K562 (cell line): Measurements from ENCODE around the gene ADNP2. TPM values are rescaled to one million over a fixed set of nuclear protein-coding genes. Genes with fewer than 3 reads are reported as not detected.
A peak's percentile ranks its signal among the peaks of the same experiment; 100 is the strongest.

ENCODE experiments used
- ATAC-seq: fragments of 200-7000 bp; cut with Tn5 transposase; 3 replicates; pipeline ENCODE4 v1.9.1; 2020; ENCODE audit warnings: moderate library complexity
- BruUV-seq: library from RNA; stranded (reverse); fragments of 400-500 nt; replicated peaks from 2 replicates; lab custom pipeline; 2021; lab: Mats Ljungman, UMichigan
- CTCF ChIA-PET: fragments of 300-600 bp; formaldehyde crosslinking; extraction: SDS; loops from one replicate; lab custom pipeline; 2021; ENCODE audit warnings: low intra/inter-chr PET ratio; lab: Yijun Ruan, JAX
- POLR2A ChIA-PET: fragments of 300-600, 350-650 bp; sonication (Branson Sonifier 250); formaldehyde crosslinking; extraction: SDS; loops from one replicate; lab custom pipeline; 2021; ENCODE audit warnings: antibody characterized with exemption, inconsistent platforms; lab: Yijun Ruan, JAX
- DNase-seq, 4 experiments: peaks; one replicate each; pipeline versions ENCODE4 v3.0.0 to v3.0.0-alpha.2; 2011 to 2018; ENCODE audit warnings: low spot score in 3 of 4, mixed read lengths in 3 of 4; ENCODE audit errors: extremely low read depth in 1 of 4
- FAIRE-seq: peaks from 2 replicates; lab custom pipeline; 2011; peaks lifted over from hg19 to GRCh38; lab: Jason Lieb, UNC
- H2AFZ ChIP-seq: 2 replicates; pipeline ENCODE4 v1.6.0; 2011; ENCODE audit warnings: low read depth, low read length, control low read depth, inconsistent platforms
- H3K27ac ChIP-seq: fragments of 200-600 bp; 3 replicates; pipeline ENCODE4 v1.8.0; 2011; ENCODE audit warnings: low read depth, mild to moderate bottlenecking, control low read depth, inconsistent platforms, low read length, moderate library complexity, mixed read lengths; ENCODE audit errors: extremely low read depth
- H3K27me3 ChIP-seq, 2 experiments: fragments of 300-600 bp in 1 of 2; 2 replicates in 1 of 2; 3 replicates in 1 of 2; pipeline versions ENCODE4 v1.6.0 to v1.8.0; 2011; ENCODE audit warnings: inconsistent platforms in 2 of 2, low read length in 2 of 2, mild to moderate bottlenecking in 1 of 2, mixed read lengths in 1 of 2, moderate library complexity in 1 of 2; ENCODE audit not compliant: control insufficient read depth in 2 of 2, insufficient read depth in 2 of 2
- H3K36me3 ChIP-seq: fragments of 300-600 bp; 3 replicates; pipeline ENCODE4 v1.8.0; 2011; ENCODE audit warnings: mild to moderate bottlenecking, low read length, inconsistent platforms; ENCODE audit not compliant: control insufficient read depth, insufficient read depth
- H3K4me1 ChIP-seq, 2 experiments: fragments of 200-600 bp in 1 of 2; replicated peaks in 1 of 2; 2 replicates in 1 of 2; 3 replicates in 1 of 2; pipeline versions ENCODE4 v1.5.1 to v1.8.0; 2011; ENCODE audit warnings: inconsistent platforms in 2 of 2, low read length in 2 of 2, mild to moderate bottlenecking in 1 of 2, mixed read lengths in 1 of 2, moderate library complexity in 1 of 2; ENCODE audit not compliant: control insufficient read depth in 2 of 2, insufficient read depth in 2 of 2
- H3K4me2 ChIP-seq: 2 replicates; pipeline ENCODE4 v1.6.1; 2011; ENCODE audit warnings: low read length, control low read depth, inconsistent platforms, mixed read lengths; ENCODE audit not compliant: insufficient read depth
- H3K4me3 ChIP-seq: fragments of 200-600 bp; sonication (generic), shearing (Covaris generic); 2 replicates; pipeline ENCODE4 v1.5.1; 2016; ENCODE audit warnings: control low read depth, inconsistent platforms
- H3K79me2 ChIP-seq: fragments of 200-600 bp; 3 replicates; pipeline ENCODE4 v1.8.0; 2011; ENCODE audit warnings: low read length, inconsistent platforms; ENCODE audit not compliant: control insufficient read depth, insufficient read depth
- H3K9ac ChIP-seq, 2 experiments: 2 replicates each; pipeline versions ENCODE4 v1.6.0 to v1.6.1; 2011; ENCODE audit warnings: low read depth in 2 of 2, low read length in 2 of 2, control low read depth in 1 of 2, inconsistent platforms in 1 of 2, mild to moderate bottlenecking in 1 of 2, mixed read lengths in 1 of 2; ENCODE audit not compliant: insufficient read depth in 1 of 2
- H3K9me1 ChIP-seq: one replicate; pipeline ENCODE4 v1.6.0; 2011; ENCODE audit warnings: inconsistent platforms, mild to moderate bottlenecking, low read length, moderate library complexity; ENCODE audit not compliant: control insufficient read depth, insufficient read depth
- H3K9me3 ChIP-seq: replicated peaks from 2 replicates; pipeline ENCODE4 v1.5.1; 2011; ENCODE audit warnings: low read depth, low read length, inconsistent platforms; ENCODE audit not compliant: control insufficient read depth, insufficient read depth
- H4K20me1 ChIP-seq: replicated peaks from 2 replicates; pipeline ENCODE4 v1.6.1; 2011; ENCODE audit warnings: low read length, inconsistent platforms, mixed read lengths; ENCODE audit not compliant: control insufficient read depth, insufficient read depth
- C11orf30 ChIP-seq: fragments of 450-650 bp; IDR thresholded peaks from 2 replicates; pipeline ENCODE4 v1.6.1; 2016; ENCODE audit warnings: low read depth, mild to moderate bottlenecking
- FOXP1 ChIP-seq: sonication (generic); formaldehyde crosslinking; IDR thresholded peaks from 2 replicates; pipeline ENCODE4 v1.8.0; 2022; ENCODE audit warnings: mild to moderate bottlenecking, missing genetic modification reagents
- GTF2F1 ChIP-seq: IDR thresholded peaks from 2 replicates; pipeline ENCODE4 v1.6.1; 2011; ENCODE audit warnings: low read depth, low read length, improper control_type of control experiment
- HMG20B ChIP-seq: fragments of 250-450 bp; sonication (Bioruptor Pico); IDR thresholded peaks from 2 replicates; pipeline ENCODE4 v1.5.0; 2021; ENCODE audit warnings: mild to moderate bottlenecking
- MAFF ChIP-seq: IDR thresholded peaks from 2 replicates; pipeline ENCODE4 v1.6.1; 2012; ENCODE audit warnings: low read length, improper control_type of control experiment
- MAFG ChIP-seq: fragments of 450-650 bp; conservative IDR thresholded peaks from 2 replicates; pipeline ENCODE4 v1.6.1; 2016; ENCODE audit warnings: missing genetic modification characterization, missing compliant biosample characterization
- PHTF2 ChIP-seq: fragments of 250-450 bp; sonication (Bioruptor Pico); IDR thresholded peaks from 2 replicates; pipeline ENCODE4 v1.5.0; 2021; ENCODE audit warnings: mild to moderate bottlenecking
- PTTG1 ChIP-seq: fragments of 450-650 bp; IDR thresholded peaks from 2 replicates; pipeline ENCODE4 v1.6.1; 2016; ENCODE audit warnings: low read depth, mild to moderate bottlenecking, missing genetic modification characterization, missing compliant biosample characterization
- SMC3 ChIP-seq: conservative IDR thresholded peaks from 2 replicates; pipeline ENCODE4 v1.6.1; 2011; ENCODE audit warnings: low read depth, low read length, improper control_type of control experiment; ENCODE audit not compliant: insufficient read depth
- ZNF263 ChIP-seq: sonication (generic); formaldehyde crosslinking; IDR thresholded peaks from 2 replicates; pipeline ENCODE4 v1.8.0; 2022; ENCODE audit warnings: mild to moderate bottlenecking, missing genetic modification reagents, borderline replicate concordance
- ZNF316 ChIP-seq: fragments of 450-650 bp; IDR thresholded peaks from 2 replicates; pipeline ENCODE4 v1.6.1; 2016
- ZNF347 ChIP-seq: fragments of 450-650 bp; formaldehyde crosslinking; IDR thresholded peaks from 2 replicates; pipeline ENCODE4 v1.4.0; 2020; ENCODE audit warnings: low read depth, mild to moderate bottlenecking, moderate library complexity
- ZNF696 ChIP-seq: fragments of 250-450 bp; sonication (Bioruptor Pico); conservative IDR thresholded peaks from 2 replicates; pipeline ENCODE4 v1.4.0; 2020; ENCODE audit warnings: mild to moderate bottlenecking, moderate library complexity
- WGBS: fragments of 100-300 bp; shearing (Covaris generic); methylation state at CpG from one replicate; pipeline ENCODE4 v1.1.6; 2016; ENCODE audit warnings: low coverage, mixed read lengths; ENCODE audit not compliant: insufficient coverage; ENCODE audit errors: missing lambda C conversion rate; 5-methylcytosine and 5-hydroxymethylcytosine counted together
- in situ Hi-C: fragments of 300-500 bp; cut with MboI; formaldehyde crosslinking; loops from 4 replicates; pipeline ENCODE4 v1.15.0; 2018; ENCODE audit warnings: inconsistent platforms, mixed read lengths
- intact Hi-C: fragments of 100-400 bp; cut with micrococcal nuclease; formaldehyde crosslinking; loops from 2 replicates; pipeline ENCODE4 v1.14.2; 2022
- polyA plus RNA-seq, 8 experiments: library from polyadenylated mRNA; depleted of rRNA in 4 of 8; stranded (reverse) in 5 of 8; unstranded in 3 of 8; fragments of >200 nt; fragmentation: Nextera tagmentation in 2 of 8; fragmentation: Illumina TruSeq in 1 of 8; extraction: Ambion mirVana in 2 of 8; extraction: Trizol in 1 of 8; gene quantifications; 2 replicates each; pipeline versions ENCODE4 v1.2.1 to v1.2.3, GENCODE V29; 2011 to 2014; ENCODE audit warnings: inconsistent platforms in 1 of 8, missing spikeins in 1 of 8
- total RNA-seq, 7 experiments: library from RNA; depleted of rRNA in 6 of 7; stranded (reverse); fragments of >200 nt in 6 of 7; fragmentation: Illumina TruSeq in 2 of 7; extraction: Trizol in 2 of 7; gene quantifications; 2 replicates each; pipeline versions ENCODE4 v1.2.1 to v1.2.3, GENCODE V29; 2011 to 2021; ENCODE audit warnings: low replicate concordance in 1 of 7
- TF ChIP-seq, protein P1 (sequence below), 2 experiments: IDR thresholded peaks; 2 replicates each; pipeline ENCODE4 v1.6.1; 2011; ENCODE audit warnings: borderline replicate concordance in 1 of 2, control low read depth in 1 of 2, low read depth in 1 of 2, low read length in 1 of 2, mild to moderate bottlenecking in 1 of 2, mixed read lengths in 1 of 2, moderate library complexity in 1 of 2; ENCODE audit not compliant: insufficient read depth in 1 of 2, insufficient read length in 1 of 2, poor library complexity in 1 of 2, severe bottlenecking in 1 of 2; ENCODE audit errors: extremely low read depth in 1 of 2
- TF ChIP-seq, protein P2 (sequence below): fragments of 250-450 bp; sonication (Bioruptor Pico); IDR thresholded peaks from 2 replicates; pipeline ENCODE4 v1.8.0; 2021; ENCODE audit warnings: mild to moderate bottlenecking, moderate library complexity
- TF ChIP-seq, protein P3 (sequence below), 2 experiments: fragments of 450-650 bp; IDR thresholded peaks; 2 replicates each; pipeline ENCODE4 v1.6.1; 2016
- TF ChIP-seq, protein P4 (sequence below): IDR thresholded peaks from 3 replicates; pipeline ENCODE4 v1.6.1; 2011; ENCODE audit warnings: borderline replicate concordance, mild to moderate bottlenecking; ENCODE audit not compliant: insufficient read length, insufficient read depth

The ADNP2 gene
- total and polyA plus RNA-seq, 9 of the 15 experiments (the other 6 are each of a cell fraction or from before 2014, with no cell fraction given): 5.8 to 24.3 (median 16.0) TPM

DNA sequence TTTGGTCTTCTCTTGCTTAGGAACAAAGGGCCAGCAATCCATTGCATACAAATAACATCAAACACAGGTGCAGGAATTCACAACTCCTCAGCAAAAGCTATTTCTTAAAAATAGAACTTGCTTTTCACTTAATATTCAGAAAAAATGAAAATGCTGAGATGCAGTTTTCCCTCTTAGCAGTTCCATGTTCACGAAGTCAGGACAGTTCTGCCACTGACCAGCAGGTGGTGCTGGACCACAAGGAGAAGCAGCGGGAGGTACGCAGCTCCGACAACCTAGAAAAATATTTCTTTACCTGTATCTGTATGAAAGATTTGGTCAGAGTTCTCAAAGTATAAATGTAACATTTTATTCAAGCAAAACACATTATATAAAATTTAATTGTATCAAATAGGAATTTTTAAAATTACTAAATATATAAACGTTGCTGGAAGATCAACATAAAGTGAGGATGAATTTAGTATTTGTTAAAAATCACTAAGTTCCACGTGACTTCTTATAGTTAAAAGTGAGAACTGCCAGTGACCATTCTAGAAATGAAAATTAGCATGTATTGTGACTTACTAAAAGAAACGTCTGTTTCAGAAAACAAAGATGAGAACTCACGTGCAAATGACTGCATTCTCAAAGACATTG lies 48.8 kb downstream of the ADNP2 start:
- WGBS: 31% methylated on average over 8 of the region's 8 CpGs
- Histone ChIP-seq H3K4me2 (no peak overlapping the region), H2AFZ (no peak overlapping the region), H4K20me1 (no peaks in the 10 kb centered on the region), H3K4me3 (no peak overlapping the region), H3K9ac (no peak overlapping the region), H3K9me3 (no peaks in the 10 kb centered on the region), H3K9me1 (no peaks in the 10 kb centered on the region), H3K36me3 (no peaks in the 10 kb centered on the region), H3K27ac (no peak overlapping the region), H3K27me3 (no peaks in the 10 kb centered on the region), H3K4me1 (no peaks in the 10 kb centered on the region), H3K79me2 (no peaks in the 10 kb centered on the region)
- FAIRE-seq (peak; percentile 62), DNase-seq (peak; percentile 50 to 74 (median 61)), ATAC-seq (peak; percentile 79)
- CTCF ChIA-PET: interaction anchor here (1.9 kb wide), 1 partner anchor 100 kb away, joined by 20 read pairs; no protein-coding TSS in a partner anchor
- in situ Hi-C loops: no loop called here
- no TSS peak for BruUV-seq
- intact Hi-C loops: loop anchor here (10.0 kb wide), 1 partner anchor 123 kb away; the partner anchor contains the start of gene RBFA
- POLR2A ChIA-PET: interaction anchor here (0.6 kb wide), 1 partner anchor 123 kb away, joined by 3 read pairs; no protein-coding TSS in a partner anchor
- no peak for TF ChIP-seq ZNF263 (CRISPR knock-in tag)
- no peak for TF ChIP-seq ZNF696 (CRISPR knock-in tag)
- TF ChIP-seq, protein P1, sequence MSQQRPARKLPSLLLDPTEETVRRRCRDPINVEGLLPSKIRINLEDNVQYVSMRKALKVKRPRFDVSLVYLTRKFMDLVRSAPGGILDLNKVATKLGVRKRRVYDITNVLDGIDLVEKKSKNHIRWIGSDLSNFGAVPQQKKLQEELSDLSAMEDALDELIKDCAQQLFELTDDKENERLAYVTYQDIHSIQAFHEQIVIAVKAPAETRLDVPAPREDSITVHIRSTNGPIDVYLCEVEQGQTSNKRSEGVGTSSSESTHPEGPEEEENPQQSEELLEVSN (IDR thresholded peaks at IDR 0.05; ENCODE audit: borderline replicate concordance in 1 of 2, extremely low read depth in 1 of 2, insufficient read depth in 1 of 2, insufficient read length in 1 of 2, low read depth in 1 of 2, low read length in 1 of 2, poor library complexity in 1 of 2, severe bottlenecking in 1 of 2): no peak
- no peak for TF ChIP-seq FOXP1 (CRISPR knock-in tag)
- TF ChIP-seq, protein P2, sequence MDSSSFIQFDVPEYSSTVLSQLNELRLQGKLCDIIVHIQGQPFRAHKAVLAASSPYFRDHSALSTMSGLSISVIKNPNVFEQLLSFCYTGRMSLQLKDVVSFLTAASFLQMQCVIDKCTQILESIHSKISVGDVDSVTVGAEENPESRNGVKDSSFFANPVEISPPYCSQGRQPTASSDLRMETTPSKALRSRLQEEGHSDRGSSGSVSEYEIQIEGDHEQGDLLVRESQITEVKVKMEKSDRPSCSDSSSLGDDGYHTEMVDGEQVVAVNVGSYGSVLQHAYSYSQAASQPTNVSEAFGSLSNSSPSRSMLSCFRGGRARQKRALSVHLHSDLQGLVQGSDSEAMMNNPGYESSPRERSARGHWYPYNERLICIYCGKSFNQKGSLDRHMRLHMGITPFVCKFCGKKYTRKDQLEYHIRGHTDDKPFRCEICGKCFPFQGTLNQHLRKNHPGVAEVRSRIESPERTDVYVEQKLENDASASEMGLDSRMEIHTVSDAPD: no peak
- TF ChIP-seq, protein P3, sequence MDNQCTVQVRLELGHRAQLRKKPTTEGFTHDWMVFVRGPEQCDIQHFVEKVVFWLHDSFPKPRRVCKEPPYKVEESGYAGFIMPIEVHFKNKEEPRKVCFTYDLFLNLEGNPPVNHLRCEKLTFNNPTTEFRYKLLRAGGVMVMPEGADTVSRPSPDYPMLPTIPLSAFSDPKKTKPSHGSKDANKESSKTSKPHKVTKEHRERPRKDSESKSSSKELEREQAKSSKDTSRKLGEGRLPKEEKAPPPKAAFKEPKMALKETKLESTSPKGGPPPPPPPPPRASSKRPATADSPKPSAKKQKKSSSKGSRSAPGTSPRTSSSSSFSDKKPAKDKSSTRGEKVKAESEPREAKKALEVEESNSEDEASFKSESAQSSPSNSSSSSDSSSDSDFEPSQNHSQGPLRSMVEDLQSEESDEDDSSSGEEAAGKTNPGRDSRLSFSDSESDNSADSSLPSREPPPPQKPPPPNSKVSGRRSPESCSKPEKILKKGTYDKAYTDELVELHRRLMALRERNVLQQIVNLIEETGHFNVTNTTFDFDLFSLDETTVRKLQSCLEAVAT (IDR thresholded peaks at IDR 0.05): no peak
- no peak for TF ChIP-seq PTTG1 (tag)
- TF ChIP-seq MAFG: peak; percentile 49
- TF ChIP-seq PHTF2 (CRISPR knock-in tag): no peak
- TF ChIP-seq ZNF316: peak; percentile 83
- TF ChIP-seq, protein P4, sequence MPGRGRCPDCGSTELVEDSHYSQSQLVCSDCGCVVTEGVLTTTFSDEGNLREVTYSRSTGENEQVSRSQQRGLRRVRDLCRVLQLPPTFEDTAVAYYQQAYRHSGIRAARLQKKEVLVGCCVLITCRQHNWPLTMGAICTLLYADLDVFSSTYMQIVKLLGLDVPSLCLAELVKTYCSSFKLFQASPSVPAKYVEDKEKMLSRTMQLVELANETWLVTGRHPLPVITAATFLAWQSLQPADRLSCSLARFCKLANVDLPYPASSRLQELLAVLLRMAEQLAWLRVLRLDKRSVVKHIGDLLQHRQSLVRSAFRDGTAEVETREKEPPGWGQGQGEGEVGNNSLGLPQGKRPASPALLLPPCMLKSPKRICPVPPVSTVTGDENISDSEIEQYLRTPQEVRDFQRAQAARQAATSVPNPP: no peak
- TF ChIP-seq ZNF347 (CRISPR knock-in tag): no peak
- TF ChIP-seq MAFF: peak; percentile 28; the same call in 1 of the 2 replicates
- TF ChIP-seq HMG20B (CRISPR knock-in tag): no peak
- peak; percentile 56; the same call in 1 of the 2 replicates for TF ChIP-seq SMC3
- no peak for TF ChIP-seq GTF2F1
- TF ChIP-seq C11orf30: peak; percentile 75
